Ovary (tissue), 9 donors: ENCODE results near the gene ASXL2. TPM values are rescaled to one million over a fixed set of nuclear protein-coding genes. Genes with fewer than 3 reads are reported as not detected.

Experiments
- DNase-seq, 5 donors: peaks; one replicate each; pipeline ENCODE4 v3.0.0-alpha.2; 2019 to 2020
- H3K27ac ChIP-seq, 2 donors: fragments of 200-600 bp; one replicate each; pipeline versions ENCODE4 v1.5.1 to v1.8.0; 2019 to 2022
- H3K27me3 ChIP-seq: fragments of 200-600 bp; one replicate; pipeline ENCODE4 v1.8.0; 2022
- H3K36me3 ChIP-seq: fragments of 200-600 bp; sonication (generic); one replicate; pipeline ENCODE4 v1.5.1; 2019
- H3K4me1 ChIP-seq: one replicate; pipeline ENCODE4 v1.8.1; 2013; ENCODE audit warnings: mild to moderate bottlenecking, moderate library complexity; ENCODE audit not compliant: insufficient read depth
- H3K4me3 ChIP-seq: fragments of 200-600 bp; sonication (generic); one replicate; pipeline ENCODE4 v1.5.1; 2017
- H3K9me3 ChIP-seq, 2 donors: fragments of 200-600 bp in 1 of 2; sonication (generic) in 1 of 2; one replicate each; pipeline versions ENCODE4 v1.5.1 to v1.8.1; 2013 to 2019; ENCODE audit warnings: mild to moderate bottlenecking in 1 of 2, moderate library complexity in 1 of 2
- CTCF ChIP-seq, 3 donors: fragments of 450-650 bp in 2 of 3; fragments of 200-600 bp in 1 of 3; IDR thresholded peaks; one replicate each; pipeline versions ENCODE4 v1.5.1 to v1.8.0; 2016 to 2022; ENCODE audit warnings: antibody characterized with exemption in 3 of 3, mild to moderate bottlenecking in 1 of 3
- EP300 ChIP-seq: sonication (generic); formaldehyde crosslinking; IDR thresholded peaks from one replicate; pipeline ENCODE4 v1.6.1; 2017; ENCODE audit warnings: antibody characterized with exemption
- POLR2A ChIP-seq: fragments of 450-650 bp; IDR thresholded peaks from one replicate; pipeline ENCODE4 v1.6.1; 2017; ENCODE audit warnings: antibody characterized with exemption, mild to moderate bottlenecking, moderate library complexity
- WGBS, 3 donors: extraction: QIAGEN DNeasy Blood & Tissue Kit in 1 of 3; methylation state at CpG; one replicate each; pipeline versions ENCODE4 v1.1.5 to v1.1.7; 2013 to 2017; 5-methylcytosine and 5-hydroxymethylcytosine counted together
- intact Hi-C, 4 donors: fragments of 100-400 bp; cut with DNase I; formaldehyde crosslinking; loops; one replicate each; pipeline versions ENCODE4 v1.11.0 to v1.15.1; 2022 to 2023
- polyA plus RNA-seq, 2 donors: library from polyadenylated mRNA; stranded (reverse); fragments of 200-250 nt in 1 of 2; fragments of 350-450 nt in 1 of 2; fragmentation: Illumina TruSeq in 1 of 2; extraction: RNeasy Lipid Tissue Mini Kit (QIAGEN cat#74804) in 1 of 2; gene quantifications; one replicate each; pipeline ENCODE4 v1.2.3, GENCODE V29; 2013 to 2014
- total RNA-seq, 7 donors: library from RNA; depleted of rRNA in 2 of 7; stranded (reverse); fragments of >200 nt in 2 of 7; fragmentation: NEBNext Ultra II Directional in 3 of 7; extraction: Animal tissue kit (Norgen Biotek cat#: 25700) in 3 of 7; gene quantifications; one replicate each; pipeline versions ENCODE4 v1.1.0 to v1.2.4, GENCODE V29; 2016 to 2023
- donor health status: DM: no; HTN: no; CAD: no; lungs with moderate emphysema.
- donor health status: DM: no; HTN: no; CAD: no.
- donor health status: Bipolar disorder and iron deficiency.
- donor health status: DM: yes; HTN: yes; CAD: no.
- donor health status: DM: no; HTN: no; CAD: no.
- donor health status: DM: yes; HTN: yes; CAD: no.

ASXL2 gene
- total and polyA plus RNA-seq, 9 donors: 3.0 to 25.0 (median 16.4) TPM

GRCh38 chr2:25856377-25856776 is 21.9 kb downstream of the ASXL2 start:
- Histone ChIP-seq H3K4me1 (peaks cover 3% of the 10 kb centered on the region), H3K27me3 (no peaks in the 10 kb centered on the region), H3K36me3 (no peaks in the 10 kb centered on the region), H3K27ac (no peak overlapping the region), H3K4me3 (no peak overlapping the region), H3K9me3 (no peaks in the 10 kb centered on the region)
- no peak for DNase-seq
- intact Hi-C loops: no loop called here
- 94 to 96% (median 96%) methylated on average over 9 of the region's 9 CpGs for WGBS, 3 donors
- TF ChIP-seq POLR2A: no peak
- no peak for TF ChIP-seq EP300
- TF ChIP-seq CTCF (IDR thresholded peaks at IDR 0.05): no peak

- peaks cover 3% of the 10 kb centered on the region for H3K4me1 ChIP-seq
- no peak overlapping the region for H3K27ac ChIP-seq
- intact Hi-C loops: no loop called here
- WGBS, 3 donors: 92 to 95% (median 93%) methylated on average over 3 of the region's 3 CpGs
- H3K27me3 ChIP-seq: no peaks in the 10 kb centered on the region
- no peak for DNase-seq
- TF ChIP-seq EP300: no peak
- TF ChIP-seq CTCF (IDR thresholded peaks at IDR 0.05): no peak
- no peak for TF ChIP-seq POLR2A
- H3K4me3 ChIP-seq: no peak overlapping the region
- H3K36me3 ChIP-seq: no peaks in the 10 kb centered on the region
- H3K9me3 ChIP-seq: no peaks in the 10 kb centered on the region
Observed at GRCh38 chr2:25855065-25855464, 23.2 kb downstream of the ASXL2 start.

- no peak overlapping the region for H3K4me3 ChIP-seq
- intact Hi-C loops: no loop called here
- H3K36me3 ChIP-seq: no peaks in the 10 kb centered on the region
- TF ChIP-seq EP300 (no peak), POLR2A (no peak), CTCF (IDR thresholded peaks at IDR 0.05) (no peak)
- WGBS, 3 donors: 88 to 95% (median 95%) methylated on average over 2 of the region's 2 CpGs
- no peaks in the 10 kb centered on the region for H3K27me3 ChIP-seq
- no peak for DNase-seq
- H3K27ac ChIP-seq: no peak overlapping the region
- peaks cover 3% of the 10 kb centered on the region for H3K4me1 ChIP-seq
- no peaks in the 10 kb centered on the region for H3K9me3 ChIP-seq
Observed at GRCh38 chr2:25854613-25855012, 23.7 kb downstream of the ASXL2 start.

- no peak for DNase-seq
- H3K4me1 ChIP-seq: peaks cover 3% of the 10 kb centered on the region
- no peak overlapping the region for H3K4me3 ChIP-seq
- TF ChIP-seq EP300 (no peak), POLR2A (no peak), CTCF (IDR thresholded peaks at IDR 0.05) (no peak)
- intact Hi-C loops: no loop called here
- H3K9me3 ChIP-seq: no peaks in the 10 kb centered on the region
- WGBS, 3 donors: 84 to 86% (median 86%) methylated on average over 5 of the region's 5 CpGs
- H3K27ac ChIP-seq: no peak overlapping the region
- no peaks in the 10 kb centered on the region for H3K27me3 ChIP-seq
- H3K36me3 ChIP-seq: no peaks in the 10 kb centered on the region
Observed at GRCh38 chr2:25853038-25853638, 25.1 kb downstream of the ASXL2 start.
